ENCODE data around the gene LDHD. TPM values are rescaled to one million over a fixed set of nuclear protein-coding genes. Genes with fewer than 3 reads are reported as not detected.

LDHD gene
- total and polyA plus RNA-seq, 12 donors, result 2.4 to 46.0 (median 19.6) TPM

GRCh38 chr16:75086688-75087374 lies 29.7 kb downstream of the LDHD start:
- no peak for DNase-seq
- TF ChIP-seq POLR2A (IDR thresholded peaks at IDR 0.05) (no peak), CTCF (IDR thresholded peaks at IDR 0.05) (no peak)
- Histone ChIP-seq H3K36me3 (replicated peaks in 1 of 2) (no peaks in the 10 kb centered on the region), H3K4me3 (no peak overlapping the region), H3K9me3 (replicated peaks in 1 of 3) (no peaks in the 10 kb centered on the region), H3K4me1 (replicated peaks in 1 of 2) (peaks cover 4 to 27% of the 10 kb centered on the region in 2 donors), H3K27ac (peak overlapping the region in 2 of 5 donors; percentile 14 to 60), H3K27me3 (no peaks in the 10 kb centered on the region)
- 72 to 88% (median 86%) methylated on average over 10 of the region's 10 CpGs for WGBS, 4 donors
- intact Hi-C loops (cut with DNase I), result no loop called here

GRCh38 chr16:75086281-75086680 lies 30.3 kb downstream of the LDHD start:
- no peak for TF ChIP-seq CTCF (IDR thresholded peaks at IDR 0.05)
- TF ChIP-seq POLR2A (IDR thresholded peaks at IDR 0.05), result no peak
- Histone ChIP-seq H3K27ac (peak overlapping the region in 2 of 5 donors; percentile 60 to 64), H3K9me3 (replicated peaks in 1 of 3) (no peaks in the 10 kb centered on the region), H3K36me3 (replicated peaks in 1 of 2) (no peaks in the 10 kb centered on the region), H3K4me3 (no peak overlapping the region), H3K4me1 (replicated peaks in 1 of 2) (peaks cover 4 to 27% of the 10 kb centered on the region in 2 donors), H3K27me3 (no peaks in the 10 kb centered on the region)
- peak in 2 of 7 donors; percentile 21 to 64 for DNase-seq
- intact Hi-C loops (cut with DNase I), result no loop called here
- WGBS, 4 donors, result 42 to 71% (median 59%) methylated on average over 1 of the region's 1 CpG

- H3K9me3 ChIP-seq (replicated peaks in 1 of 3), result no peaks in the 10 kb centered on the region
- H3K4me1 ChIP-seq (replicated peaks in 1 of 2), result peaks cover 4 to 27% of the 10 kb centered on the region in 2 donors
- no peak overlapping the region for H3K4me3 ChIP-seq
- intact Hi-C loops (cut with DNase I), result no loop called here
- no peak for TF ChIP-seq CTCF (IDR thresholded peaks at IDR 0.05)
- no peak for TF ChIP-seq POLR2A (IDR thresholded peaks at IDR 0.05)
- no peak for DNase-seq
- WGBS, 4 donors, result 77 to 82% (median 79%) methylated on average over 4 of the region's 4 CpGs
- no peaks in the 10 kb centered on the region for H3K27me3 ChIP-seq
- H3K27ac ChIP-seq, result peak overlapping the region in 2 of 5 donors; percentile 60 to 64
- no peaks in the 10 kb centered on the region for H3K36me3 ChIP-seq (replicated peaks in 1 of 2)
Measured at GRCh38 chr16:75085556-75085955, 31.0 kb downstream of the LDHD start.

- intact Hi-C loops (cut with DNase I), result no loop called here
- peaks cover 4 to 26% of the 10 kb centered on the region in 2 donors for H3K4me1 ChIP-seq (replicated peaks in 1 of 2)
- 85 to 97% (median 95%) methylated on average over 4 to 5 of the region's 5 CpGs for WGBS, 4 donors
- no peak overlapping the region for H3K4me3 ChIP-seq
- no peaks in the 10 kb centered on the region for H3K36me3 ChIP-seq (replicated peaks in 1 of 2)
- no peaks in the 10 kb centered on the region for H3K27me3 ChIP-seq
- DNase-seq, result no peak
- H3K9me3 ChIP-seq (replicated peaks in 1 of 3), result no peaks in the 10 kb centered on the region
- TF ChIP-seq POLR2A (IDR thresholded peaks at IDR 0.05), result no peak
- no peak for TF ChIP-seq CTCF (IDR thresholded peaks at IDR 0.05)
- H3K27ac ChIP-seq, result no peak overlapping the region
Measured at GRCh38 chr16:75083813-75084212, 32.8 kb downstream of the LDHD start.
